Psoas muscle (tissue), 8 donors: ENCODE measurements around the gene FOXP1. TPM values are rescaled to one million over a fixed set of nuclear protein-coding genes. Genes with fewer than 3 reads are reported as not detected.
A peak's percentile ranks its signal among the peaks of the same experiment; 100 is the strongest.

Source experiments
- ATAC-seq, 4 donors: fragments of 200-7000 bp; cut with Tn5 transposase; one replicate each; pipeline ENCODE4 v1.9.1; 2020; ENCODE audit warnings: moderate library complexity in 3 of 4, mild to moderate bottlenecking in 2 of 4
- DNase-seq, 2 donors: peaks; one replicate each; pipeline ENCODE4 v3.0.0-alpha.2; 2020
- H3K27ac ChIP-seq: fragments of 200-600 bp; one replicate; pipeline ENCODE4 v1.8.0; 2022
- H3K27me3 ChIP-seq, 3 donors: fragments of 200-600 bp in 1 of 3; one replicate each; pipeline versions ENCODE4 v1.6.1 to v1.8.0; 2013 to 2022; ENCODE audit warnings: low read length in 2 of 3, mild to moderate bottlenecking in 2 of 3, moderate library complexity in 1 of 3; ENCODE audit not compliant: insufficient read depth in 3 of 3
- H3K36me3 ChIP-seq, 2 donors: fragments of 200-600 bp in 1 of 2; one replicate each; pipeline versions ENCODE4 v1.6.1 to v1.8.0; 2013 to 2022; ENCODE audit warnings: low read depth in 1 of 2, mild to moderate bottlenecking in 1 of 2, moderate library complexity in 1 of 2; ENCODE audit not compliant: insufficient read depth in 1 of 2
- H3K4me1 ChIP-seq: fragments of 200-600 bp; one replicate; pipeline ENCODE4 v1.8.0; 2022
- H3K4me3 ChIP-seq: fragments of 200-600 bp; one replicate; pipeline ENCODE4 v1.8.0; 2022; ENCODE audit warnings: mild to moderate bottlenecking
- H3K9me3 ChIP-seq: fragments of 200-600 bp; one replicate; pipeline ENCODE4 v1.8.0; 2022
- CTCF ChIP-seq: fragments of 200-600 bp; IDR thresholded peaks from one replicate; pipeline ENCODE4 v1.8.0; 2022; ENCODE audit warnings: antibody characterized with exemption
- WGBS, 3 donors: extraction: QIAGEN DNeasy Blood & Tissue Kit; methylation state at CpG; one replicate each; pipeline versions ENCODE4 v1.1.6 to v1.1.7; 2013; 5-methylcytosine and 5-hydroxymethylcytosine counted together
- intact Hi-C, 2 donors: fragments of 100-400 bp; cut with DNase I; formaldehyde crosslinking; loops; one replicate each; pipeline versions ENCODE4 v1.11.0 to v1.14.2; 2022
- polyA plus RNA-seq, 3 donors: library from polyadenylated mRNA; stranded (reverse); fragments of 200-250 nt; gene quantifications; one replicate each; pipeline ENCODE4 v1.2.3, GENCODE V29; 2013
- total RNA-seq, 4 donors: library from RNA; stranded (reverse); fragmentation: NEBNext Ultra II Directional in 2 of 4; extraction: Animal tissue kit (Norgen Biotek cat#: 25700) in 2 of 4; gene quantifications; one replicate each; pipeline versions ENCODE4 v1.2.1 to v1.2.4, GENCODE V29; 2021 to 2023
- donor health status: healthy with polysubstance abuse.
- donor health status: DM: no; HTN: no; CAD: no; lungs with moderate emphysema.
- donor health status: Bipolar disorder and iron deficiency.
- donor health status: healthy.
- donor health status: DM: yes; HTN: yes; CAD: no.
- donor health status: DM: no; HTN: no; CAD: no.
- donor health status: DM: no; HTN: no; CAD: no.
- donor health status: DM: yes; HTN: yes; CAD: no.

The FOXP1 gene
- total and polyA plus RNA-seq, 7 donors, result 2.6 to 26.4 (median 15.4) TPM

GRCh38 chr3:71387586-71387985 is 195.9 kb downstream of the FOXP1 start:
- intact Hi-C loops, result no loop called here
- no peak for TF ChIP-seq CTCF

DNA sequence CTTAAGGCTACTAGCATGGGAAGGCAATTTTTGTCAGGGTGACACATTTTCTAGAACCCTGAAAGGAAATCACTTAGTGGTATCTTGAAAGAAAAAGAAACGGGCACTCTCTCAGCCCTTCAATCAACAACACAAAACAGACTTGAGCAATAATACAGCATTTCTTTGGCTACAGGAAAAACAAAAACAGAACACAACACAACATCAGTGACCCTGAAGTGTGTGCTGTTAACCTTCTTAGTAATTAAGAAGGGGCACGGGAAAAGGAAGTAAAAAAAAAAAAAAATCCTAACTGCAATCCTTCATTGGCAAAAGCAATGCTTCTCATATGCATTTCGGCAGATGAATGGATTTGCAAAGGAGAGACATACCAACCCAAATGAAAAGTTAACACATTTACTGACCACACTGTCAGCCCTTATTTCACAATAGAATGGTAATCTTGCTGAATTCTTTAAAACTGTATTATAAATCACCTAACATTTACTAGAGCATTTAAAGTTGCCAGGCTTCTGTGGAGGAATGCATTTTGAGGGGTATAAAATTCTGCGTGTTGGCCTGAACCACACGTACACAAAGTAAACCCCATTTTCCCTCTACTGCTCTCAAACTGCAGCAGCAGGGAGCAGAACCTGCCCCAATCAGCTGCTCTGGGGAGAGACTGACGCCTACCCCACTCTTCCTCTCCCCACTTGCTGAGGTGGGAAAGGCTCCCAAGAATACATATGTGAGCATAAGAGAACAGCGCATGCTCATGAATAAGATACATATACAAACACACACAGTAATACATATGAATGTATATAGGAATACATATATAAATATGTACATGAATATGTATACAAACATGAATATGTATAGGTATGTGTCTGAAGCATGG is 198.5 kb downstream of the FOXP1 start:
- ATAC-seq, result no peak
- H3K9me3 ChIP-seq, result no peaks in the 10 kb centered on the region
- no peak overlapping the region for H3K27ac ChIP-seq
- H3K27me3 ChIP-seq, result no peaks in the 10 kb centered on the region
- no peak for DNase-seq
- 79 to 85% (median 84%) methylated on average over 7 of the region's 7 CpGs for WGBS, 3 donors
- no peak overlapping the region for H3K4me3 ChIP-seq
- intact Hi-C loops, result no loop called here
- H3K4me1 ChIP-seq, result peaks cover 13% of the 10 kb centered on the region
- TF ChIP-seq CTCF, result no peak
- H3K36me3 ChIP-seq, result no peaks in the 10 kb centered on the region

More at GRCh38 chr3:71387586-71387985, 195.9 kb downstream of the FOXP1 start:
- ATAC-seq (no peak), DNase-seq (no peak)
- Histone ChIP-seq H3K4me1 (peaks cover 17% of the 10 kb centered on the region), H3K36me3 (no peaks in the 10 kb centered on the region), H3K27ac (no peak overlapping the region), H3K9me3 (no peaks in the 10 kb centered on the region), H3K4me3 (no peak overlapping the region), H3K27me3 (no peaks in the 10 kb centered on the region)
- WGBS, 3 donors, result 90 to 93% (median 91%) methylated on average over 8 of the region's 8 CpGs

DNA sequence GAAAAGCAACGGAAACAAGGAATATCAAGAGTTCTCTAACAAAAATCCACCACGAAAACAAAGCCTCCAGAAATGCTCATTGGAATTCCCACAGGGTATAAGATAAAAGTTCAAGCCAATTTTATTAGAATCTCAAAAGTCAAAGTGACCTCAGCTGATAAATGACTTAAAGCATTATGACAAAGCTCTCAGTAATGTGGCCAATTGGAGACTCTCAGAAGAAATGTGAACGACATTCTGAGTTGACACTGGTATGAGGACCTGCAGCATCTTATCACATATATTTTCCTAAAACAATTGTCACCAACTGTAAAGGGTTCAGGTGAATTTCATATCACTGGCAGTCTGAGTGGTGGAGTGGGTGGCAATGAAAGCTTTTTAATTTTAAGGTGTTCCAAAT is 199.1 kb downstream of the FOXP1 start:
- WGBS, 3 donors, result 49 to 65% (median 61%) methylated on average over 3 of the region's 3 CpGs
- no peaks in the 10 kb centered on the region for H3K36me3 ChIP-seq

DNA sequence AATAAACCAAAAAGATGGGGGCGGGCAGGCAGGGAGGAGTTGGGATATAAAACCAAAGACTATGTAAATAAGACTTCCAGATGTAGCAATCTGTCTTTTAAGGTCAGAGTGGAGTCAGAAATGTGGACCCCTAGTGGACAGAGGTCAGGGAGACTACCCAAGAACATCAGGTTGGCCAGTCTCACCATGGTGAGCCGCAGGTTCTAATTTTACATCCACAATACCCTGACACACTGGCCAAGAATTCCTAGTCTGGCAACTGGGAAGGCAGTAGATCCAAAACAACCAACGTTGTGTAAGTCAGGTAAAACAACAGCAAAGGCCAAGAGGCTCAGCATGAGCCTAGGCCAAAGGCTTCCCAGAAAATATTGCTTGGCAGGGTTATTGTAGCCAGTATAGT is 203.4 kb downstream of the FOXP1 start:
- 52 to 54% (median 54%) methylated on average over 3 of the region's 3 CpGs for WGBS, 3 donors
- peaks cover 5% of the 10 kb centered on the region for H3K4me1 ChIP-seq
- no peaks in the 10 kb centered on the region for H3K36me3 ChIP-seq
- DNase-seq, result no peak
- peak; percentile 95 to 100 (median 98) for ATAC-seq
- H3K4me3 ChIP-seq, result no peak overlapping the region
- peak; percentile 44 for TF ChIP-seq CTCF
- no peaks in the 10 kb centered on the region for H3K27me3 ChIP-seq
- H3K27ac ChIP-seq, result no peak overlapping the region
- no peaks in the 10 kb centered on the region for H3K9me3 ChIP-seq
- intact Hi-C loops, result no loop called here

More for the DNA sequence above, 199.1 kb downstream of the FOXP1 start:
- Histone ChIP-seq H3K4me1 (peaks cover 7% of the 10 kb centered on the region), H3K27me3 (no peaks in the 10 kb centered on the region), H3K4me3 (no peak overlapping the region), H3K9me3 (no peaks in the 10 kb centered on the region), H3K27ac (no peak overlapping the region)
- ATAC-seq, result no peak
- intact Hi-C loops, result no loop called here
- no peak for TF ChIP-seq CTCF
- no peak for DNase-seq
